D721Med (cell line): ENCODE measurements around the gene ECE2.

Experiments
- DNase-seq: peaks from one replicate; pipeline ENCODE4 v3.0.0; 2011; ENCODE audit warnings: low spot score; ENCODE audit not compliant: insufficient read length
- FAIRE-seq: peaks from 2 replicates; lab custom pipeline; 2011; peaks lifted over from hg19 to GRCh38; lab: Jason Lieb, UNC
- CTCF ChIP-seq: IDR thresholded peaks from 2 replicates; pipeline ENCODE4 v1.5.1; 2012; ENCODE audit warnings: mild to moderate bottlenecking, control low read depth; ENCODE audit not compliant: insufficient read depth; ENCODE audit errors: missing control alignments

The ECE2 gene

GRCh38 chr3:184250167-184250828, 25.5 kb upstream of the ECE2 start:
- FAIRE-seq = peak; percentile 32
- DNase-seq = peak; percentile 76
- TF ChIP-seq CTCF = peak; percentile 90

- DNase-seq (peak; percentile 96), FAIRE-seq (peak; percentile 95)
- no peak for TF ChIP-seq CTCF
Measured at GRCh38 chr3:184255291-184256039, 20.4 kb upstream of the ECE2 start.

GRCh38 chr3:184257083-184257915, 18.5 kb upstream of the ECE2 start:
- no peak for FAIRE-seq
- TF ChIP-seq CTCF = no peak
- no peak for DNase-seq

- no peak for DNase-seq
- FAIRE-seq = no peak
- no peak for TF ChIP-seq CTCF
Measured at GRCh38 chr3:184258926-184259325, 16.9 kb upstream of the ECE2 start.

- DNase-seq (no peak), FAIRE-seq (no peak)
- TF ChIP-seq CTCF = no peak
Measured at GRCh38 chr3:184259396-184259877, 16.4 kb upstream of the ECE2 start.

GRCh38 chr3:184259878-184260723, 15.7 kb upstream of the ECE2 start:
- TF ChIP-seq CTCF = no peak
- DNase-seq (no peak), FAIRE-seq (no peak)
